Stimulated activated CD8-positive, alpha-beta memory T cell treated with anti-CD3 and anti-CD28 coated beads, Interleukin-7, amount 100 ng/mL, for 48 hours (primary cell): ENCODE data around the gene NAA35.
A peak's percentile ranks its signal among the peaks of the same experiment; 100 is the strongest.
"Not testable (repeated sequence)": the region's sequence is repeated elsewhere in the genome, so short reads cannot be mapped to it uniquely, and the experiment has no call there.

Experiments
- DNase-seq, 2 donors: peaks; one replicate each; pipeline ENCODE4 v3.0.0-alpha.2; 2020; ENCODE audit warnings: low read depth in 1 of 2; ENCODE audit errors: extremely low read depth in 1 of 2

Gene NAA35

GRCh38 chr9:85940832-85941621, at the start of gene NAA35:
Gene NAA35 (plus strand): TSS chr9:85941146. CDS start chr9:85942160, 1,014 bp downstream.
- DNase-seq, result peak; percentile 96 to 97

GRCh38 chr9:85892401-85892800, 48.5 kb upstream of the NAA35 start:
- no peak for DNase-seq

GRCh38 chr9:85895685-85896084, 45.3 kb upstream of the NAA35 start:
- DNase-seq, result no peak

DNA sequence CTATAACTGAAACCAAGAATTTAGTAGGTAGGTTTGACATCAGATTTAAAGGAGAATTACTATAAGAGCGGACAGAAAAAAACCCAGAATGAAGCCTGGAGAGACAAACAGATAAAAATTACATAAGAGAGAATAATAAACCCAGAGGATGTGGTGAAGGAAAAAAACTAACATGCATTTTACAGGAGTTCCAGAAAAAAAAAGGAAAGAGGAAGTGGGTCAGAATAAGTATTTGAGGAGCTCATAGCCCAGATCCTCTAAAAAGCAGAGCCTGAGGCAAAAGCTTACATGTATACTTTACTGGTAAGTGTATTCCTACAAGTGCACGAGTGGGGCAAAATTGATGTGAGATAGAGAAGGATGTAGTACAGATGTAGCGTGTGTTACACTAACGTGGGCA, 43.1 kb upstream of the NAA35 start:
- DNase-seq, result no peak

GRCh38 chr9:85898332-85898731, 42.6 kb upstream of the NAA35 start:
- no peak for DNase-seq

DNA sequence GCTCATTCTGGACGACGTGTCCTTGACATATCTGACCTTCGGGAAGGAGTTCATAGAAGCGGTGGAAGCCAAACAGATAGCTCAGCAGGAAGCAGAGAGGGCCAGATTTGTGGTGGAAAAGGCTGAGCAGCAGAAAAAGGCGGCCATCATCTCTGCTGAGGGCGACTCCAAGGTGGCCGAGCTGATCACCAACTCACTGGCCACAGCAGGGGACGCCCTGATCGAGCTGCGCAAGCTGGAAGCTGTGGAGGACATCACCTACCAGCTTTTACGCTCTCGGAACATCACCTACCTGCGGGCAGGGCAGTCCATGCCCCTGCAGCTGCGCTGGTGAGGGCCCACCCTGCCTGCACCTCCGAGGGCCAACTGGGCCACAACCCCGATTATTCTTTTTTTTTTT, 41.6 kb upstream of the NAA35 start:
- DNase-seq, result no peak

DNA sequence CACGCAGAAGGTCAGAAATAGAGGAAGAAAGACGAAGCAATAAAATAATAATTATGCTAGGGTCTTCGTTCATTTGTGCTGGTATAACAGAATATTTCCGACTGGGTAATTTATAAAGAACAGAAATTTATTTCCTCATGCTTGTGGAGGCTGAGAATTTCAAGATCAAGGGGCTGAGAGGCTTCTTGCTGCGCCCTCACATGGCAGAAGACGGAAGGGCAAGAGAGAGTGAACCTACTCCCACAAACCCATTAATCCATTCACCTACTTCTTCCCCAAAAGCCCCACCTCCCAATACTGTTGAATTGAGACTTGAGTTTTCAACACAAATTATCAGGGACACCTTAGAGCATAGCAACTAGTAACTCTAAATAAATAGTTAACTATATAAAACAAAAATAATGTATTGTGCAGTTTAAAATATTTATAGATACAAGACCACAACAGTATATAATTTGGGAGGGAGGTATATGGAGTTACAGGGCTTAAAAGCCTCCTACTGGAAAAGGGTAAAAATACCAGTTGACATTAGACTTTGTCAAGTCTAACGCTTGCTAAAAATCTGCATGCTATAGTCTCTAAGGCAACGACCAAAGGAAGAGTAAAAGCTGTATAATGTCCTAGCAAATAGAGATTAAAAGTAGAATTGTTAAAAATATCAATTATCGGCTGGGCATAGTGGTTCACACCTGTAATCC, 40.3 kb upstream of the NAA35 start:
- DNase-seq, result peak in 1 of 2 donors; percentile 5

- DNase-seq, result no peak
These were observed 36.0 kb upstream of the NAA35 start for GRCh38 chr9:85904975-85905374.

DNA sequence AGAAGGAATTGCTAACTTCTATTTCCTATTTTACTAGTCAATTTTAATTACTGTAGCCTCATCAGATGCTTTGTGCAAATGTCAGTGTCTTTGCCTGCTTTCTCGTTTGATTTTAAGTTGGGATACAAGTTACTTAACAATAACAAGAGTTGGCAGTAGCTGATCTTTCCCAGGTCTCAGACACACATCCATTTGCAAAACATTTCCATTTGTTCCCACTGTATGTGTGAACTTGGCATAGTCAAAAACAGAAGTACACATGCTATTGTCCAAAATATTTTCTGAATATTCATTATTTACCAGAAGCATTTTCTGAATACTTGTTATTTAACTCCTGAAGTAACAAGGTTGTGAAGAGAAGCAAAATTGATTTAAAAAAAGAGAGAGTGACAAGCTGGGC, 35.0 kb upstream of the NAA35 start:
- no peak for DNase-seq

- no peak for DNase-seq
These were observed 31.6 kb upstream of the NAA35 start for GRCh38 chr9:85909390-85909789.

DNA sequence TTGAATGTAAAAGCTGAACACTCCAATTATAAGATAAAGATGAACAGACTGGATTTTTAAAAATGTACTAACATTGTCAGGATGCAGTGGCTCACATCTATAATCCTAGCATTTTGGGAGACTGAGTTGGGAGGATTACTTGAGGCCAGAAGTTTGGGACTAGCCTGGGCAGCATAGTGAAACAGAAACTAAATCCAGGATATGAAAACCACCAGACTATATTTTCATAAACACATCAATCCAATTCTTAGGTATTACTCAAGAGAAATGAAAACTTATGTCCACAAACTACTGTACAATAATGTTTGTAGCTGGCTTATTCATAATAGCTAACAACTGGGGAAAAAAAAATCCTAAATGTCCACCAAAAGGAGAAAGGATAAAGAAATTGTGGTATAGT, 26.8 kb upstream of the NAA35 start:
- DNase-seq, result no peak

- no peak for DNase-seq
These were observed 23.2 kb upstream of the NAA35 start for GRCh38 chr9:85917756-85918155.

- DNase-seq, result no peak
These were observed 15.5 kb upstream of the NAA35 start for GRCh38 chr9:85925493-85925892.

GRCh38 chr9:85927076-85927475, 13.9 kb upstream of the NAA35 start:
- no peak for DNase-seq

- no peak for DNase-seq
These were observed 9.5 kb upstream of the NAA35 start for GRCh38 chr9:85931495-85931894.

- not testable (repeated sequence) for DNase-seq
These were observed 5.0 kb upstream of the NAA35 start for GRCh38 chr9:85935950-85936349.

GRCh38 chr9:85940275-85940831, 593 bp upstream of the NAA35 start:
- DNase-seq, result no peak

DNA sequence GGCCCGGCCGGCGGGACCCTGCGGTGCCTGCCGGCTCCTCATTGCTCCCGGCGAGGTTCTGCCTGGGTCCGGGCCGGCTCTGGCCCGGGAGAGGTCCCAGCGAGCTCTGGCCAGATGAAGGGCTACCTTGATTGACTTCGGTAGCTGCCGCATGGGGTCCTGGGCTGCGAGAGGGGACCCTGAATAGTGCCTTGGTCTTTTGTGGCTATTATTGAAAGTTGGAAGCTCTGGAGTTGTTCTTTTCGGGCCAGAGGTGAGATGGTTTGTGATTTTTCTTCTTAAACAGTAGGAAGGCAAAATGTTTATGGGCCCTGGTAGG, 635 bp downstream of the NAA35 start:
- no peak for DNase-seq

GRCh38 chr9:85941966-85942912, 1.3 kb downstream of the NAA35 start:
- DNase-seq, result no peak

DNA sequence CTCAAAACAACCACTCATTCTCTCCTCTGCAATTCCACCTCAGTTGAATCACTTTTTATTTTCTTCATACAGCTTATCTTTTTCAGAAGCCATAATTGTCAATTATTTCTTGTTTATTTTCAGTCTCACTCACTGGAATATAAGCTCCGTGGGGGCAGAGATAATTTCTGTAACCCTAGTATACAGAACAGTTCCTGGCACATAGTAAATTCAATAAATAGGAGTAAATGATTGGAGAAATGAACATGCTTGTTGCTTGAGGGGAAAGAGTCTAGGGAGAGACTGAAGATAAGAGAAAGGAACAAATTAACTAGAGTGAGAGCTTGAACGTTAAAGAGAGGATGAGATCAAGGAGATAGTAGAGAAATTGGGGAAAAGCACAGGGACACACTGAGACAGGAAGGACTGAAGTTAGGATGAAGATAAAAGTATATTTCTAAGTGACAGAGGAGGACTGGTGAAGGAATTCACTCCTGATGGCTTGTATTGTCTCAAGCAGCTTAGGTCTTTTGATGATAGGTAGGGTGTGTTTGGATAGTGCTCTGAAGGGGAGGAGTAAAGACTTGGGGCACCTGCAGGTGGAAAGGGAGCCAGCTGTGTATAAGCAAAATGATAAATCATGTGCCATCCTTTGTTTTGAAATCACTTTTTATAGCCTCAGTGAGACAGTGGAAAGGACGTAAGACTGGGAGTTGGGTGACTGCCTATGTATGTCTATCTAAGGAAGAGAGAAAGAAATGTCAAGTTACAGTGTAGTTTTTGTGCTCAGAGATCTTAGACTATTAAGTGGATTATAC, 2.2 kb downstream of the NAA35 start:
- DNase-seq, result no peak
